Activated CD8-positive, alpha-beta memory T cell treated with anti-CD3 and anti-CD28 coated beads, Interleukin-2, amount 50 U/mL, for 48 hours (primary cell): ENCODE data around the gene TRIM31.

Experiments used
- DNase-seq: peaks from one replicate; pipeline ENCODE4 v3.0.0-alpha.2; 2020

Gene TRIM31

GRCh38 chr6:30075094-30075789 is 37.6 kb downstream of the TRIM31 start, which contains the start of gene RNF39:
Gene RNF39 (minus strand): TSS chr6:30075769. CDS start chr6:30075585, 184 bp downstream.
- no peak for DNase-seq

DNA sequence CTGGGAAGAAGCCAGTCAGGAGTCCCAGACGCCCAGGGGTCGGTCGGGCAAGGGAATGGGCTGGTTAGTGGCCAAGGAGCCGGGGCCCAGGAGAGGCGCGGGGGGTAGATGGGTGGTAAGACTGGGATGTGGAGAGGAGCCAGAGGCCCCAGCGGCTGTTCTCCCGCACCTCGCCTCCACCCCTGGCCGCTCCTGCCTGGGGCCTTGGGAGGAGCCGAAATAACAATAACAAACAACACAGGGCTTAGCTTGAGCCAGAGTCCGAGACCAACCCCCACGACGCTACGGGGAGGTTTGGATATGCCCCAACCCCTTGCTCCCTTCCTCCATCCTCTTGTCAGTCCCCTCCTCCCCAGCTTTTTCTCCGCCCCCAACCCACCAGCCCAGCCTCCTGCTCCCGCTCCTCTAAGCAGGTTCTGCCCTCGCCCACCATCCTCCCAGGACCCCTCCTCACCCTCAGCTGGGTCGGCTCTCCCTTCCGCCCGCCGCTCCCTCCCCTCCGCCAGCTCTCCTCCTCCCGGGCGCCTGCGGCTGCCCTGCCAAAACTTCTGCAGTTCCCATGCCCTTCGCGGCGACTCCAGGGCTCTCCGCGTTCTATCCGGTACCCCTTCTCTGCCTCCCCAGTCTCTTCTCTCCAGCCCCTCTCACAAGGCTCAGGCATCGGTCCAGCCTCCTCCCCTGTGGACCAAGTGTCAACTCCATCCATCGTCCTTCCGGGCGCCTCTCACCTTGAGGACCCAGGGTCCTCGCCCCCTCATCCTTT is 38.4 kb downstream of the TRIM31 start:
- DNase-seq = no peak

DNA sequence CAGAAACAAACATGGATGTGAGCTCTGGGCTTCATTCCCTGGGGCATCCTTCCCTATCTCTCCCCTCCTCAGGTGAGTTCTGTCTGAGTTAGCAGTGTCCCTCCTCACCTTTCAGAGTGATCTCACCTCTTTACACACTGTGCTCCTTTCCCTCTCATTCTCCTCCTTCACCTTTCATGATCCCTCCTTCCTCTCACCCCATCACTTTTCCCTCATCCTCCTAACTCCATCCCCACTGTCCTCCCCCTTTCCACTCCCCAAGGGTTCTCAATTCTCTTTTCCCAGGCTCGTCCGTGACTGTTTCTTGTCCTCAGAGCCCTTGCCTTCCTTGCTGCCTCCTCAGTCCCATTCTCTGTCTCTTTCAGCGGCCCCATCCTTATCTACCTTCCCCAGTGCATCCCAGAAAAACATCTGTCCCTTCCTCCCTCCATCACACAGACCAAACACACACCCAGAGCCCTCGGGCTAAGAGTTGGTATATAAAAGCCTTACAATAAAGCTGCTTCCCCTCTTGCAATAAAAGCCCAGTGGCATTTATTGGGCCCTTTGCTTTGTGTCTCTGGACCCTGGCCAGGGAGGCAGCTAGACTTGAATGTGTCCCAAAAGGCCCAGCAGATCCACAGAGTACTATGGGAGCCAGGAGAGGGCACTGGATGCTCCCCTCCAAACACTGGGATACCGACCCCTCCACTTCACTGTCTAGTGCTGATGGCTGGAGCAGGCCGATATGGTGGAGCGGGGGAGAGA is 39.2 kb downstream of the TRIM31 start:
- DNase-seq = no peak

DNA sequence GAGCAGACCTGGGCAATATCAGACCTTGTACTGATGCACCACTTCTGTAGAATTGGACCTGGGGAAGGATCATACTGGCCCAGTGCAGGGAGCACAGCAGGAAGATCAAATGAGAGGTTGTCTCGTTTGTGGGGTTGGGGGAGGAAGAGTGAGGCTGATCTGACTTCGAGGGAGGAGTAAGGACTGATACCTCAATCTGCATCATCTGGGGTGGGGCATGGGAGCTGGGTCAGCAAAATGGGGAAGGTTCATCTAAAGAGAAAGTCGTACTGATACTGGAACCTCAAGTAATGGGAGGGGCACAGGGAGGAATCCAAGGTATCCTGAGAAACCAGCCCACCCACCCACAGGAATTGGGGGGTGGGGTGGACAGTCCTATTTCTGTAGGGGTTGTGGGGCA is 41.0 kb downstream of the TRIM31 start:
- no peak for DNase-seq

- no peak for DNase-seq
These were observed 41.6 kb downstream of the TRIM31 start for GRCh38 chr6:30071081-30071818.

GRCh38 chr6:30067460-30068139 is 45.3 kb downstream of the TRIM31 start:
- DNase-seq = no peak

DNA sequence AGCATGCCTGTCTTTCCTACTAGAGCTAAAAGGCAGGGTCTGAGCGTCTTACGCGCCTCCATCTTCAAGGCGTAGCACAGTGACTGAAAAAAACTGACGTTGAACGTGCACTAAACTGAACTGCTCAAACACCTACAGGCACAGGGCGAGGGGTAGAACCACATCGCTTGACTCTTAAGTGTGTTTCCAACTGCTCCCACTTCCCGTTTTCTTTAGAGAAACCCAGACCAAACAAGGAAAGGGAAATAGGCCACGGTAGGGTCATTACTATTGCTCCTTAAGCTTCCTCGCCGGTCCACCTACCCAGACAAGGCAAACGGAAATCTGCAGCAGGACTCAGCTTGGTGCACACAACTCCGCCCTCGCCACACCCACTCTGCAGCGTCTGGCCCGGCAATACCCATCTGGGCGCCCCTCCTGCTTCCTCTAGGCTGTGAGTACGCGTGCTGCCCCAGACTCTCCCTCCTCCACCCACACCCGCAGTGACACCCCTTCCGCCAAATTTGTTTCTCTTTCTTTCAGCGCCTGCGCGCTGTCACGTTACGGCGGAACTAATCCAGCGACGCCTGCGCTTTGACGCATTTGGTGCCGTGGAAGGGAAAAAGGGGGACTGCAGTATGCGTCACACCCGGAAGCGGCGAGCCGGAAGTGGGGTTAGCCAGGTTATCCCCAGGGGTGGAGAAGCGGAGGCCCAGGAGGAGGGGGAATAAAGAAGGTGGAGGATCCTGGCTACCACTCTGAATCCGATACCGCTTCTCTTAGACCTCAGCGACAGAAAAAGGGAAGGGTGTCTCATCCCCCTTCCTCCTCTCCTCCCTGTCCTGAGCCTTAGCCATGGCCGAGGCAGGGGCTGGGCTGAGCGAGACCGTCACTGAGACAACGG is 46.1 kb downstream of the TRIM31 start, which contains the start of gene PPP1R11:
Gene PPP1R11 (plus strand): TSS at position 622 of the 883 bp plus-strand sequence. CDS start 213 bp downstream, at position 835.
- DNase-seq = peak; percentile 97

DNA sequence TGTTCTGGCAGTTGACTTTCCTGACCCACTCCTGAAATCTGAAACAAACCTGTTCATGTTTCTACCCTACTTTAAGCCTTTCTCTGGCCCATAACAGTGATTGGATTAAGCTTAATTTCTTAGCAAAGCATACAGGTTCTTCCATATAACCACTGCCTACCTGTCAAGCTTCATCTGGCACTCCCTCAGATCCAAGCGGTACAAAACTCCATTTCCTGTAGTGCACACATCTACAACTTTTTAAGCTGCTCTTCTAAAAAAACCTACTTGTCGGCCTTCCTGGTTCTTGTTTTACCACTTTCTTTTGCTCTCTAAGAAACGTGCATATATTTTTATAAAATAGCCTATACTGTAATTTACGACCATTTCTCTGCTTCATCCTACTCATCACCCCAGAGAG is 46.8 kb downstream of the TRIM31 start:
- no peak for DNase-seq

GRCh38 chr6:30063315-30063714 is 49.6 kb downstream of the TRIM31 start:
- no peak for DNase-seq

DNA sequence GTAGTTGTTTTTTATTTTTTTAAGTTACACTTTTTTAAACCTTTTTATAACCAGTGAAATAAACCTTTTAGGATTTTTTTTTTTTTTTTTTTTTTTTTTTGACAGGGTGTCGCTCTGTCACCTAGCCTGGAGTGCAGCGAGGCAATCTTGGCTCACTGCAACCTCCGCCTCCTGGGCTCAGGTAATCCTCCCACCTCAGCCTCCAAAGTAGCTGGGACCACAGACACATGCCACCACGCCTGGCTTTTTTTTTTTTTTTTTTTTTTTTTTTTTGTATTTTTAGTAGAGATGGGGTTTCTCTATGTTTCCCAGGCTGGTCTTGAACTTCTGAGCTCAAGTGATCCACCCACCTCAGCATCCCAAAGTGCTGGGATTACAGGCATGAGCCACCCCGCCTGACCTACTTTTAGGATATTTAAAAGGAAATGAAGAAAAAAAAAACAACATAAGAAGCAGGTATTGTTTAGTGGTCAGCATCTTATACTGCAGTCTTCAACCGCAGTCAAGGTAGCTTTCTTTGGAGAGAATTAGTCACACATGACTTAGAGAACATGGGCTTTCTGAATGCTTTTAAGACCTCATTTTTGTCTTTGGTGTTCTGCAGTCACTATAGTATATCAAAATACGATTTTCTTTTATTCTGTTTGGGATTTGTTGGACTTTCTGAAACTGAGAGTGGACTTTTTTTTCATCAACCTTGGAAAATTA is 50.3 kb downstream of the TRIM31 start:
- DNase-seq = no peak

- DNase-seq = no peak
These were observed 50.9 kb downstream of the TRIM31 start for GRCh38 chr6:30061858-30062458.

- DNase-seq = peak; percentile 89
These were observed 51.6 kb downstream of the TRIM31 start, which contains the start of gene POLR1H for GRCh38 chr6:30061092-30061857. Gene POLR1H (plus strand): TSS chr6:30061265. CDS start chr6:30061525, 260 bp downstream.

DNA sequence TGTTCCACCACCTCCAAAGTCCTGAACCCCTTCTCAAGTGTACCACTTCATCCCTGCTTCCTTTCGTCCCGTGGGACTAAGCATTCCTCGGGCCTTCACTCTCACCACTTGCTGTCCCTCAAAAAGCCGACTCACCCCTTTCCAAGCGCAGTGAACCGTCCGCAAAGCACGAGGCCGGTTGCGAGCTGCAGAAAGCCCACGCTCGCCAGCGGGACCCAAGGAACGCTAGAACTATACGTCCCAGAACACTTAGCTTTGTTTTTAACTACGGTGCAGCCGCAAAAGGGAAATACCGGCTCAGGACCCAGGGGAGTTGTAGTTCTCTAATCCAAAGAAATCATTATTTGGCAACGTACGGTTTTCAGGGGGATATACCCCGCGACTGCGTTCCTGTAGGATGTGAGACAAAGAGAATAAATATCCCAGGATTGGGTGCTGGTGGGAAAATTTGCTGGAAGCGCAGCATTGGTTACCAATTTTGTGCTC is 52.2 kb downstream of the TRIM31 start:
- DNase-seq = peak; percentile 66

DNA sequence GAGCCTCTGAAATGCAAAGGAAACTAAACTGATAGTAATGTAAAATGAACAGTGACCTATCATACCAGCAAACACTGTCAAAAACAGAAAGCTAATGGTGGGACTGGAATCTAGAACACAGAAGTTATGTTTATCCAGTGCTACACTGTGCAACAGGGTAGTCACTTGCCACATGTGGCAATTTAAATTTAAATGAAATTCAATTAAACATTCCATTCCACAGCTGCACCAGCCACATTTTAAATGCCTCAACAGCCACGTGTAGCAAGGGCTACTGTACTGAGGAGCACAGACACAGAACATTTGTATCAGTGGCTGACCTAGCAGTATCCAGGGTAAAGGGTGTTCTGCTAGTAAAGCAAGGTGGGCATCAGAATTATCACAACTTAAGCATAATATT is 57.4 kb downstream of the TRIM31 start:
- no peak for DNase-seq

DNA sequence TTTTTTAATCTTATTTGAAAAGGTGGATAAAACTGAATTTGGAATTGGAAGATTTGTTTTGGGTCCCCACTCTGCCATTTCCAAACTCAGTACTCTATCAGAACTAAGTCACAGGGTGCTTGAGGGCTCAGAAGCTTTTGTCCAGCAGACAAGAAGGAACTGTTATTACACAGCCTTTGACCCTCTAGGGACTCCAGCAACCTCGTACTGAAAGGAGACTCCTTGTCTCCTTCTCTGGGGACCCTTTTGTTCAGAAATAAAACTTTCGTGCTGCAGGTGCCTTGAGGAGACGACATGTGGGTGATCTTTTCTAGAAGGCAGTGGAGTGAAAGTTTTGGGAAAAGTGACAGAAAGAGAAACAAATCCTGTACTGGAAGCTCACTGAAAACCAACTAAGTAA is 59.2 kb downstream of the TRIM31 start:
- DNase-seq = no peak
